SK-N-SH (cell line): ENCODE measurements around the gene CADM1.

Source experiments
- CTCF ChIP-seq: fragments of 200-600 bp; sonication (generic); IDR thresholded peaks from 2 replicates; pipeline ENCODE4 v1.6.1; 2017; ENCODE audit warnings: antibody characterized with exemption, mild to moderate bottlenecking, moderate library complexity
- EZH2phosphoT487 ChIP-seq: fragments of 200-600 bp; sonication (generic); IDR thresholded peaks from 2 replicates; pipeline ENCODE4 v1.6.1; 2017; ENCODE audit warnings: low read depth, mixed run types, mild to moderate bottlenecking, antibody characterized with exemption, moderate library complexity, borderline replicate concordance
- IRF3 ChIP-seq: fragments of 150-350 bp; IDR thresholded peaks from 2 replicates; pipeline ENCODE4 v1.6.1; 2016; ENCODE audit warnings: mild to moderate bottlenecking, low read depth, low read length
- POLR2AphosphoS5 ChIP-seq: IDR thresholded peaks from 2 replicates; pipeline ENCODE4 v1.6.1; 2012; ENCODE audit warnings: low read depth, low read length
- TCF12 ChIP-seq: IDR thresholded peaks from 2 replicates; pipeline ENCODE4 v1.4.0; 2012

- no peak for TF ChIP-seq IRF3
- no peak for TF ChIP-seq TCF12
- no peak for TF ChIP-seq CTCF
- TF ChIP-seq EZH2phosphoT487 = no peak
- no peak for TF ChIP-seq POLR2AphosphoS5
Observed at GRCh38 chr11:115148691-115149090, 355.5 kb downstream of the CADM1 start.
